H1 (cell line): Measurements from ENCODE around the gene LRRC2. TPM values are rescaled to one million over a fixed set of nuclear protein-coding genes. Genes with fewer than 3 reads are reported as not detected.

Source experiments
- CTCF ChIA-PET: fragments of 300-600 bp; sonication (Branson Sonifier 250); formaldehyde crosslinking; loops from one replicate; lab custom pipeline; 2021; ENCODE audit not compliant: partially characterized antibody; lab: Charles Lee
- POLR2A ChIA-PET: fragments of 300-600 bp; sonication (Branson Sonifier 250); formaldehyde crosslinking; loops from one replicate; lab custom pipeline; 2021; ENCODE audit warnings: inconsistent platforms; ENCODE audit not compliant: partially characterized antibody; lab: Charles Lee
- DNase-seq, 2 experiments: peaks; one replicate each; pipeline versions ENCODE4 v3.0.0 to v3.0.0-alpha.2; 2010 to 2022; ENCODE audit warnings: low spot score in 2 of 2, low read depth in 1 of 2, mixed read lengths in 1 of 2
- FAIRE-seq: peaks from 2 replicates; lab custom pipeline; 2011; peaks lifted over from hg19 to GRCh38; lab: Jason Lieb, UNC
- H2AFZ ChIP-seq: 2 replicates; pipeline ENCODE4 v1.8.1; 2012; ENCODE audit warnings: low read length, inconsistent platforms
- H2AK5ac ChIP-seq: 2 replicates; pipeline ENCODE4 v1.6.1; 2013; ENCODE audit warnings: low read depth, low read length
- H2BK120ac ChIP-seq: replicated peaks from 2 replicates; pipeline ENCODE3; 2013; ENCODE audit warnings: low read depth, low read length, inconsistent platforms
- H2BK12ac ChIP-seq: 2 replicates; pipeline ENCODE4 v1.6.1; 2013; ENCODE audit warnings: low read depth, low read length
- H2BK15ac ChIP-seq: 2 replicates; pipeline ENCODE4 v1.6.1; 2013; ENCODE audit warnings: low read length
- H2BK20ac ChIP-seq: 2 replicates; pipeline ENCODE4 v1.6.1; 2013; ENCODE audit warnings: low read length
- H2BK5ac ChIP-seq: 2 replicates; pipeline ENCODE4 v1.6.1; 2013; ENCODE audit warnings: low read depth, low read length
- H3K14ac ChIP-seq: 2 replicates; pipeline ENCODE4 v1.6.1; 2013; ENCODE audit warnings: inconsistent platforms; ENCODE audit not compliant: insufficient read length
- H3K18ac ChIP-seq: 2 replicates; pipeline ENCODE4 v1.6.1; 2013; ENCODE audit warnings: low read length; ENCODE audit errors: extremely low read depth
- H3K23ac ChIP-seq: 2 replicates; pipeline ENCODE4 v1.6.1; 2013; ENCODE audit warnings: inconsistent platforms; ENCODE audit not compliant: insufficient read length
- H3K23me2 ChIP-seq: 2 replicates; pipeline ENCODE4 v1.6.1; 2013; ENCODE audit warnings: low read depth, low read length
- H3K27ac ChIP-seq: 2 replicates; pipeline ENCODE4 v1.6.1; 2011; ENCODE audit warnings: low read depth, low read length, inconsistent platforms
- H3K27me3 ChIP-seq, 4 experiments: replicated peaks in 1 of 4; 1 replicate in 1 of 4; 2 replicates in 3 of 4; pipeline versions ENCODE4 v1.6.1 to v1.8.1; 2011 to 2013; ENCODE audit warnings: low read length in 3 of 4, mild to moderate bottlenecking in 3 of 4, inconsistent platforms in 2 of 4, mixed read lengths in 2 of 4, moderate library complexity in 1 of 4; ENCODE audit not compliant: control insufficient read depth in 3 of 4, insufficient read depth in 3 of 4; ENCODE audit errors: extremely low read depth in 1 of 4
- H3K36me3 ChIP-seq, 4 experiments: 2 replicates each; pipeline versions ENCODE4 v1.6.1 to v1.8.1; 2011 to 2013; ENCODE audit warnings: mild to moderate bottlenecking in 4 of 4, low read length in 3 of 4, moderate library complexity in 2 of 4, control low read depth in 1 of 4, inconsistent platforms in 1 of 4; ENCODE audit not compliant: insufficient read depth in 4 of 4, control insufficient read depth in 2 of 4
- H3K4ac ChIP-seq: replicated peaks from 2 replicates; pipeline ENCODE3; 2013; ENCODE audit warnings: low read length, low read depth, mixed read lengths, inconsistent platforms; ENCODE audit not compliant: insufficient read length
- H3K4me1 ChIP-seq, 4 experiments: replicated peaks in 1 of 4; 1 replicate in 1 of 4; 2 replicates in 3 of 4; pipeline versions ENCODE4 v1.6.1 to v1.8.1; 2011 to 2013; ENCODE audit warnings: low read length in 3 of 4, inconsistent platforms in 2 of 4, mixed read lengths in 1 of 4; ENCODE audit not compliant: insufficient read depth in 4 of 4, control insufficient read depth in 3 of 4
- H3K4me2 ChIP-seq, 2 experiments: 2 replicates each; pipeline versions ENCODE4 v1.6.1 to v1.8.1; 2011 to 2013; ENCODE audit warnings: low read depth in 2 of 2, low read length in 2 of 2, control low read depth in 1 of 2, inconsistent platforms in 1 of 2, mild to moderate bottlenecking in 1 of 2; ENCODE audit not compliant: insufficient read depth in 1 of 2
- H3K4me3 ChIP-seq, 4 experiments: fragments of 200-600, 300-600 bp in 1 of 4; sonication (generic), shearing (Covaris generic), sonication (Bioruptor Twin) in 1 of 4; 2 replicates each; pipeline versions ENCODE4 v1.5.1 to v1.8.1; 2011 to 2016; ENCODE audit warnings: low read length in 4 of 4, low read depth in 3 of 4, control low read depth in 2 of 4, inconsistent platforms in 2 of 4, mild to moderate bottlenecking in 2 of 4, mixed read lengths in 1 of 4, moderate library complexity in 1 of 4; ENCODE audit not compliant: insufficient read depth in 2 of 4; ENCODE audit errors: extremely low read depth in 1 of 4
- H3K56ac ChIP-seq: replicated peaks from 2 replicates; pipeline ENCODE3; 2013; ENCODE audit warnings: low read depth, mild to moderate bottlenecking, mixed read lengths, low read length, inconsistent platforms; ENCODE audit not compliant: insufficient read length
- H3K79me1 ChIP-seq: 2 replicates; pipeline ENCODE4 v1.6.1; 2013; ENCODE audit warnings: low read depth, low read length, control low read depth
- H3K79me2 ChIP-seq, 2 experiments: 2 replicates each; pipeline versions ENCODE4 v1.6.1 to v1.8.1; 2012 to 2013; ENCODE audit warnings: low read length in 2 of 2, mild to moderate bottlenecking in 2 of 2, inconsistent platforms in 1 of 2; ENCODE audit not compliant: insufficient read depth in 2 of 2, control insufficient read depth in 1 of 2
- H3K9ac ChIP-seq, 4 experiments: replicated peaks in 1 of 4; 1 replicate in 1 of 4; 2 replicates in 3 of 4; pipeline versions ENCODE4 v1.6.1 to v1.8.1; 2011 to 2013; ENCODE audit warnings: low read depth in 3 of 4, low read length in 3 of 4, control low read depth in 2 of 4, mild to moderate bottlenecking in 2 of 4, moderate library complexity in 2 of 4, inconsistent platforms in 1 of 4; ENCODE audit errors: extremely low read depth in 1 of 4
- H3K9me3 ChIP-seq, 2 experiments: 2 replicates each; pipeline versions ENCODE4 v1.6.1 to v1.8.1; 2012 to 2013; ENCODE audit warnings: mild to moderate bottlenecking in 2 of 2, moderate library complexity in 2 of 2, control low read depth in 1 of 2, inconsistent platforms in 1 of 2, low read depth in 1 of 2, low read length in 1 of 2, mixed read lengths in 1 of 2; ENCODE audit not compliant: insufficient read depth in 2 of 2
- H4K20me1 ChIP-seq, 2 experiments: replicated peaks in 1 of 2; 2 replicates each; pipeline versions ENCODE3 to v1.8.1; 2011 to 2013; ENCODE audit warnings: inconsistent platforms in 2 of 2, low read length in 2 of 2, mild to moderate bottlenecking in 1 of 2; ENCODE audit not compliant: insufficient read depth in 2 of 2, control insufficient read depth in 1 of 2
- H4K5ac ChIP-seq: 2 replicates; pipeline ENCODE4 v1.6.1; 2013; ENCODE audit warnings: low read length, low read depth, mixed read lengths, inconsistent platforms; ENCODE audit not compliant: insufficient read length
- H4K8ac ChIP-seq: 2 replicates; pipeline ENCODE4 v1.8.0; 2013; ENCODE audit warnings: mild to moderate bottlenecking, moderate library complexity, low read length, inconsistent platforms; ENCODE audit not compliant: insufficient read depth; ENCODE audit errors: extremely low read depth
- H4K91ac ChIP-seq: replicated peaks from 2 replicates; pipeline ENCODE3; 2013; ENCODE audit warnings: low read length, mixed read lengths, inconsistent platforms; ENCODE audit not compliant: insufficient read length
- BCL11A ChIP-seq, 2 experiments: IDR thresholded peaks; one replicate each; pipeline ENCODE4 v1.6.1; 2011; ENCODE audit warnings: low read depth in 2 of 2, low read length in 2 of 2, mild to moderate bottlenecking in 2 of 2
- BRCA1 ChIP-seq: IDR thresholded peaks from 2 replicates; pipeline ENCODE4 v1.6.1; 2012; ENCODE audit warnings: low read depth, low read length, improper control_type of control experiment
- KDM5A ChIP-seq: fragments of 200-600 bp; IDR thresholded peaks from 2 replicates; pipeline ENCODE4 v1.7.1; 2012; ENCODE audit warnings: mild to moderate bottlenecking, low read length, inconsistent platforms, mixed read lengths
- RFX5 ChIP-seq: IDR thresholded peaks from 2 replicates; pipeline ENCODE4 v1.6.1; 2011; ENCODE audit warnings: low read depth, low read length, improper control_type of control experiment, borderline replicate concordance
- TAF1 ChIP-seq: IDR thresholded peaks from 2 replicates; pipeline ENCODE4 v1.6.1; 2011; ENCODE audit warnings: mild to moderate bottlenecking, low read depth, low read length
- WGBS, 2 experiments: shearing (Covaris generic) in 1 of 2; methylation state at CpG; one replicate each; pipeline versions ENCODE4 v1.1.6 to v1.1.7; 2013 to 2015; ENCODE audit warnings: low lambda C conversion rate in 2 of 2, mixed read lengths in 2 of 2, inconsistent platforms in 1 of 2, low coverage in 1 of 2, missing lambda C conversion rate in 1 of 2; ENCODE audit not compliant: insufficient replicate concordance in 2 of 2, insufficient coverage in 1 of 2, insufficient read length in 1 of 2; ENCODE audit errors: extremely low coverage in 1 of 2, missing lambda C conversion rate in 1 of 2; 5-methylcytosine and 5-hydroxymethylcytosine counted together
- polyA plus RNA-seq, 7 experiments: library from polyadenylated mRNA; depleted of rRNA in 3 of 7; stranded (reverse) in 5 of 7; unstranded in 2 of 7; fragments of >200 nt in 5 of 7; fragments of 200-250 nt in 2 of 7; gene quantifications; 1 replicate in 5 of 7; 2 replicates in 1 of 7; 4 replicates in 1 of 7; pipeline versions ENCODE4 v1.2.1 to v1.2.3, GENCODE V29; 2011 to 2013; ENCODE audit warnings: missing spikeins in 2 of 7, mixed read lengths in 2 of 7
- total RNA-seq: library from RNA; stranded (reverse); fragmentation: NEBNext Ultra II Directional; extraction: Animal tissue kit (Norgen Biotek cat#: 25700); gene quantifications from 2 replicates; pipeline ENCODE4 v1.2.1, GENCODE V29; 2021

Gene LRRC2
- total and polyA plus RNA-seq, 2 of the 8 experiments (the other 6 are each of a cell fraction or from before 2014, with no cell fraction given): 1.4 to 6.4 TPM

DNA sequence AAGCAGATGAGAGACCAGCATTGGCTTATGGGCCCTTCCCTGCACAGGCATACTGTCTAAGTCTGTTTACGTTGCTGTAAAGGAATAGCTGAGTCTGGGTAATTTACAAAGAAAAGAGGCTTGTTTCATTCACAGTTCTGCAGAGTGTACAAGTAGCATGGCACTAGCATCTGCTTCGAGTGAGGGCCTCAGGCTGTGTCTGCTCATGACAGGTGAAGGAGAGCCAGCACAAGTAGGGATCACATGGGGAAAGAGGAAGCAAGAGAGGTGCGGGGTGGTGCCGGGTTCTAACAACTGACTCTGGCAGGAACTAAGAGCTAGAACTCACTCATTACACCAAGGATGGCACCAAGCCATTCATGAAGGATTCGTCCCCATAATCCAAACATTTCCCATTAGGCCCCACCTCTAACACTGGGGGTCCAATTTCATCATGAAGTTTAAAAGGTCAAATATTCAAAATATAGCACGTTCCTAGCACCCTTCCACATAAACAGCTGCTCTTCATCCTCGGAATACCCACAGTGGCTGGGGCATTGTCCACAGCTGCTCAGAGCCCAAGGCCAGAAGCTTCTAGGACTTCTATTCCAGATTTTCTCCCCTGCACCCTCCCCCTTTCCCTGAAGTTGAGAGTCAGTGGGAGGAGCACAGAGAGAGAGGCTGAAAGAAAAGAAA, 62.8 kb downstream of the LRRC2 start:
- ChIA-PET POLR2A (interaction anchor here (0.9 to 1.2 kb wide), 2 partner anchors 9 to 129 kb away, joined by 3 read pairs; no protein-coding TSS in a partner anchor), CTCF (interaction anchor here (0.9 to 7.9 kb wide), 5 partner anchors 9 to 192 kb away, joined by 3 to 63 read pairs (median 4); no protein-coding TSS in a partner anchor)
- Histone ChIP-seq H4K91ac (no peak overlapping the region), H3K23me2 (no peaks in the 10 kb centered on the region), H3K4me3 (no peak overlapping the region), H3K4me1 (peaks cover 5 to 17% (median 9%) of the 10 kb centered on the region in 4 experiments), H3K4me2 (no peak overlapping the region), H3K14ac (no peak overlapping the region), H3K36me3 (no peaks in the 10 kb centered on the region), H4K8ac (no peak overlapping the region), H3K27me3 (no peaks in the 10 kb centered on the region; a peak in 2 of 7 replicates), H3K23ac (no peak overlapping the region), H2BK20ac (peak overlapping the region; percentile 40; the same call in 1 of the 2 replicates), H2BK120ac (no peak overlapping the region), H2AFZ (no peak overlapping the region), H2BK12ac (no peak overlapping the region; the same call in 1 of the 2 replicates), H3K9me3 (no peaks in the 10 kb centered on the region), H3K79me2 (no peaks in the 10 kb centered on the region), H3K18ac (no peak overlapping the region), H4K20me1 (no peaks in the 10 kb centered on the region), H3K79me1 (no peaks in the 10 kb centered on the region), H3K56ac (no peak overlapping the region), H2BK5ac (no peak overlapping the region), H3K4ac (no peak overlapping the region), H2AK5ac (no peak overlapping the region), H2BK15ac (no peak overlapping the region), H4K5ac (no peak overlapping the region), H3K27ac (no peak overlapping the region), H3K9ac (no peak overlapping the region)
- peak in 1 of 2 experiments; percentile 30 for DNase-seq
- WGBS, 2 experiments: 89% methylated on average over 7 of the region's 7 CpGs; no CpG with 5 or more reads in 1 of the 2 experiments
- FAIRE-seq: no peak
- TF ChIP-seq RFX5: no peak
- no peak for TF ChIP-seq BCL11A (IDR thresholded peaks at IDR 0.05; ENCODE audit: low read depth in 2 of 2, low read length in 2 of 2)
- no peak for TF ChIP-seq BRCA1
- TF ChIP-seq TAF1: no peak
- no peak for TF ChIP-seq KDM5A
